ENCODE data around the gene SLC22A31. TPM values are rescaled to one million over a fixed set of nuclear protein-coding genes. Genes with fewer than 3 reads are reported as not detected.

SLC22A31 gene
- total and polyA plus RNA-seq, 2 experiments from 2014 or later, result 2.1 to 13.8 TPM

- no peak for TF ChIP-seq CREB1 (CRISPR knock-in tag; IDR thresholded peaks at IDR 0.05; ENCODE audit: low read depth)
- TF ChIP-seq, protein P1, sequence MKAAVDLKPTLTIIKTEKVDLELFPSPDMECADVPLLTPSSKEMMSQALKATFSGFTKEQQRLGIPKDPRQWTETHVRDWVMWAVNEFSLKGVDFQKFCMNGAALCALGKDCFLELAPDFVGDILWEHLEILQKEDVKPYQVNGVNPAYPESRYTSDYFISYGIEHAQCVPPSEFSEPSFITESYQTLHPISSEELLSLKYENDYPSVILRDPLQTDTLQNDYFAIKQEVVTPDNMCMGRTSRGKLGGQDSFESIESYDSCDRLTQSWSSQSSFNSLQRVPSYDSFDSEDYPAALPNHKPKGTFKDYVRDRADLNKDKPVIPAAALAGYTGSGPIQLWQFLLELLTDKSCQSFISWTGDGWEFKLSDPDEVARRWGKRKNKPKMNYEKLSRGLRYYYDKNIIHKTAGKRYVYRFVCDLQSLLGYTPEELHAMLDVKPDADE (IDR thresholded peaks at IDR 0.05), result no peak
- TF ChIP-seq ZNF114 (CRISPR knock-in tag; IDR thresholded peaks at IDR 0.05), result no peak
- no peak for TF ChIP-seq EZH2phosphoT487 (IDR thresholded peaks at IDR 0.05; ENCODE audit: unreplicated experiment)
- no peak for TF ChIP-seq POLR2AphosphoS5 (IDR thresholded peaks at IDR 0.05; ENCODE audit: low read depth)
- no peak for TF ChIP-seq JUNB (IDR thresholded peaks at IDR 0.05; ENCODE audit: unreplicated experiment)
- no peak for TF ChIP-seq ZNF462 (CRISPR knock-in tag; IDR thresholded peaks at IDR 0.05)
Observed at GRCh38 chr16:89195521-89196171, 4.7 kb downstream of the SLC22A31 start (continued).

All from GM23338 (cell line).